ENCODE data around the gene OVCH1. TPM values are rescaled to one million over a fixed set of nuclear protein-coding genes. Genes with fewer than 3 reads are reported as not detected.

The OVCH1 gene
- total RNA-seq: not detected in 2 replicates

- no peak for DNase-seq (ENCODE audit: low read depth)
Measured at GRCh38 chr12:29497588-29497987, at the start of gene OVCH1. OVCH1 (minus strand) TSS chr12:29497686; CDS start chr12:29497686, 0 bp downstream.

- DNase-seq (ENCODE audit: low read depth): peak; percentile 3
Measured at GRCh38 chr12:29547151-29547632, 49.7 kb upstream of the OVCH1 start.

- DNase-seq (ENCODE audit: low read depth): no peak
Measured at GRCh38 chr12:29546000-29546399, 48.5 kb upstream of the OVCH1 start.

- DNase-seq (ENCODE audit: low read depth): no peak
Measured at GRCh38 chr12:29545102-29545467, 47.6 kb upstream of the OVCH1 start.

- no peak for DNase-seq (ENCODE audit: low read depth)
Measured at GRCh38 chr12:29544428-29545101, 47.1 kb upstream of the OVCH1 start.

- DNase-seq (ENCODE audit: low read depth): no peak
Measured at GRCh38 chr12:29543036-29543435, 45.5 kb upstream of the OVCH1 start.

- DNase-seq (ENCODE audit: low read depth): no peak
Measured at GRCh38 chr12:29537298-29537697, 39.8 kb upstream of the OVCH1 start.

GRCh38 chr12:29534935-29535334 lies 37.4 kb upstream of the OVCH1 start:
- peak; percentile 3 for DNase-seq (ENCODE audit: low read depth)

GRCh38 chr12:29533815-29534489 lies 36.5 kb upstream of the OVCH1 start:
- DNase-seq (ENCODE audit: low read depth): no peak

- DNase-seq (ENCODE audit: low read depth): no peak
Measured at GRCh38 chr12:29531471-29531870, 34.0 kb upstream of the OVCH1 start.

- no peak for DNase-seq (ENCODE audit: low read depth)
Measured at GRCh38 chr12:29530436-29530835, 33.0 kb upstream of the OVCH1 start.

GRCh38 chr12:29528161-29528560 lies 30.7 kb upstream of the OVCH1 start:
- no peak for DNase-seq (ENCODE audit: low read depth)

GRCh38 chr12:29521951-29522350 lies 24.5 kb upstream of the OVCH1 start:
- no peak for DNase-seq (ENCODE audit: low read depth)

- peak; percentile 56 for DNase-seq (ENCODE audit: low read depth)
Measured at GRCh38 chr12:29519585-29520182, 22.2 kb upstream of the OVCH1 start.

- no peak for DNase-seq (ENCODE audit: low read depth)
Measured at GRCh38 chr12:29518407-29518806, 20.9 kb upstream of the OVCH1 start.

- no peak for DNase-seq (ENCODE audit: low read depth)
Measured at GRCh38 chr12:29517264-29517663, 19.8 kb upstream of the OVCH1 start.

- DNase-seq (ENCODE audit: low read depth): no peak
Measured at GRCh38 chr12:29516431-29516875, 19.0 kb upstream of the OVCH1 start.

- DNase-seq (ENCODE audit: low read depth): no peak
Measured at GRCh38 chr12:29510591-29511185, 13.2 kb upstream of the OVCH1 start.

- no peak for DNase-seq (ENCODE audit: low read depth)
Measured at GRCh38 chr12:29509503-29509902, 12.0 kb upstream of the OVCH1 start.

- no peak for DNase-seq (ENCODE audit: low read depth)
Measured at GRCh38 chr12:29508949-29509348, 11.5 kb upstream of the OVCH1 start.

- DNase-seq (ENCODE audit: low read depth): no peak
Measured at GRCh38 chr12:29505122-29505521, 7.6 kb upstream of the OVCH1 start.

- no peak for DNase-seq (ENCODE audit: low read depth)
Measured at GRCh38 chr12:29503283-29503682, 5.8 kb upstream of the OVCH1 start.

GRCh38 chr12:29499235-29499634 lies 1.7 kb upstream of the OVCH1 start:
- no peak for DNase-seq (ENCODE audit: low read depth)

Data from renal cortical epithelial cell (primary cell).